ENCODE measurements around the gene SCNM1. TPM values are rescaled to one million over a fixed set of nuclear protein-coding genes. Genes with fewer than 3 reads are reported as not detected.
"Not testable (repeated sequence)": the region's sequence is repeated elsewhere in the genome, so short reads cannot be mapped to it uniquely, and the experiment has no call there.

The SCNM1 gene
- polyA plus RNA-seq, 3 donors: 16.7 to 39.8 (median 29.7) TPM

- H3K27ac ChIP-seq (ENCODE audit: low read depth, low read length): no peak overlapping the region
- 87 to 96% (median 95%) methylated on average over 10 of the region's 10 CpGs for WGBS, 3 donors
Measured at GRCh38 chr1:151184211-151184610, 18.3 kb downstream of the SCNM1 start.

GRCh38 chr1:151187205-151187604 lies 21.3 kb downstream of the SCNM1 start:
- no peak overlapping the region for H3K27ac ChIP-seq (ENCODE audit: low read depth, low read length)
- WGBS, 3 donors: 79 to 89% (median 82%) methylated on average over 1 of the region's 1 CpG

- not testable (repeated sequence) for H3K27ac ChIP-seq (ENCODE audit: low read depth, low read length)
Measured at GRCh38 chr1:151188667-151189066, 22.7 kb downstream of the SCNM1 start.

GRCh38 chr1:151189637-151190445 lies 23.9 kb downstream of the SCNM1 start, which contains the start of gene VPS72:
Gene VPS72, minus strand, starts transcription at chr1:151190197. Its CDS starts 76 bp downstream, at chr1:151190121.
- H3K27ac ChIP-seq (ENCODE audit: low read depth, low read length): no peak within 1 kb of the TSS
- 0 to 1% (median 0%) methylated on average over 42 of the region's 42 CpGs for WGBS, 3 donors

More at GRCh38 chr1:151188667-151189066, 22.7 kb downstream of the SCNM1 start:
- WGBS, 3 donors: 48 to 78% (median 73%) methylated on average over 8 of the region's 8 CpGs

GRCh38 chr1:151192047-151192446 lies 26.1 kb downstream of the SCNM1 start:
- 71 to 77% (median 75%) methylated on average over 7 of the region's 7 CpGs for WGBS, 3 donors
- no peak overlapping the region for H3K27ac ChIP-seq (ENCODE audit: low read depth, low read length)

GRCh38 chr1:151193304-151193703 lies 27.4 kb downstream of the SCNM1 start:
- H3K27ac ChIP-seq (ENCODE audit: low read depth, low read length): no peak overlapping the region
- WGBS, 3 donors: 52 to 75% (median 73%) methylated on average over 6 of the region's 6 CpGs

GRCh38 chr1:151193856-151194255 lies 27.9 kb downstream of the SCNM1 start:
- WGBS, 3 donors: 80 to 86% (median 82%) methylated on average over 1 of the region's 1 CpG

GRCh38 chr1:151194894-151195594 lies 29.1 kb downstream of the SCNM1 start:
- not testable (repeated sequence) for H3K27ac ChIP-seq (ENCODE audit: low read depth, low read length)
- 70 to 74% (median 70%) methylated on average over 17 of the region's 17 CpGs for WGBS, 3 donors

More at GRCh38 chr1:151193856-151194255, 27.9 kb downstream of the SCNM1 start:
- no peak overlapping the region for H3K27ac ChIP-seq (ENCODE audit: low read depth, low read length)

- no peak overlapping the region for H3K27ac ChIP-seq (ENCODE audit: low read depth, low read length)
- WGBS, 3 donors: 30 to 41% (median 33%) methylated on average over 14 of the region's 14 CpGs
Measured at GRCh38 chr1:151196292-151196800, 30.4 kb downstream of the SCNM1 start.

GRCh38 chr1:151197863-151198253 lies 31.9 kb downstream of the SCNM1 start:
- 5 to 13% (median 11%) methylated on average over 10 of the region's 10 CpGs for WGBS, 3 donors
- H3K27ac ChIP-seq (ENCODE audit: low read depth, low read length): no peak overlapping the region

GRCh38 chr1:151198254-151199127 lies 32.5 kb downstream of the SCNM1 start, which contains the start of gene PIP5K1A:
Gene PIP5K1A, plus strand, starts transcription at chr1:151198552. Its CDS starts 445 bp downstream, at chr1:151198997.
- WGBS, 3 donors: 0% methylated on average over 60 of the region's 60 CpGs

GRCh38 chr1:151199873-151200581 lies 34.1 kb downstream of the SCNM1 start:
- no peak overlapping the region for H3K27ac ChIP-seq (ENCODE audit: low read depth, low read length)
- 30 to 49% (median 41%) methylated on average over 11 of the region's 11 CpGs for WGBS, 3 donors

More at GRCh38 chr1:151198254-151199127, 32.5 kb downstream of the SCNM1 start, which contains the start of gene PIP5K1A:
- H3K27ac ChIP-seq (ENCODE audit: low read depth, low read length): peak within 1 kb of the TSS; percentile 70

- 92 to 96% (median 92%) methylated on average over 12 of the region's 12 CpGs for WGBS, 3 donors
- not testable (repeated sequence) for H3K27ac ChIP-seq (ENCODE audit: low read depth, low read length)
Measured at GRCh38 chr1:151205381-151205965, 39.5 kb downstream of the SCNM1 start.

- 62 to 86% (median 83%) methylated on average over 1 of the region's 1 CpG for WGBS, 3 donors
- H3K27ac ChIP-seq (ENCODE audit: low read depth, low read length): no peak overlapping the region
Measured at GRCh38 chr1:151210830-151211229, 44.9 kb downstream of the SCNM1 start.

- 80 to 89% (median 84%) methylated on average over 15 of the region's 15 CpGs for WGBS, 3 donors
- H3K27ac ChIP-seq (ENCODE audit: low read depth, low read length): no peak overlapping the region
Measured at GRCh38 chr1:151211972-151212705, 46.2 kb downstream of the SCNM1 start.

GRCh38 chr1:151213560-151213959 lies 47.6 kb downstream of the SCNM1 start:
- no peak overlapping the region for H3K27ac ChIP-seq (ENCODE audit: low read depth, low read length)
- WGBS, 3 donors: 30 to 42% (median 35%) methylated on average over 2 of the region's 2 CpGs

All from adipose tissue (tissue), 3 donors.